H1 (cell line): Measurements from ENCODE around the gene GATAD2B. TPM values are rescaled to one million over a fixed set of nuclear protein-coding genes. Genes with fewer than 3 reads are reported as not detected.

Source experiments
- CTCF ChIA-PET: fragments of 300-600 bp; sonication (Branson Sonifier 250); formaldehyde crosslinking; loops from one replicate; lab custom pipeline; 2021; ENCODE audit not compliant: partially characterized antibody; lab: Charles Lee
- POLR2A ChIA-PET: fragments of 300-600 bp; sonication (Branson Sonifier 250); formaldehyde crosslinking; loops from one replicate; lab custom pipeline; 2021; ENCODE audit warnings: inconsistent platforms; ENCODE audit not compliant: partially characterized antibody; lab: Charles Lee
- DNase-seq, 2 experiments: peaks; one replicate each; pipeline versions ENCODE4 v3.0.0 to v3.0.0-alpha.2; 2010 to 2022; ENCODE audit warnings: low spot score in 2 of 2, low read depth in 1 of 2, mixed read lengths in 1 of 2
- FAIRE-seq: peaks from 2 replicates; lab custom pipeline; 2011; peaks lifted over from hg19 to GRCh38; lab: Jason Lieb, UNC
- H2AFZ ChIP-seq: 2 replicates; pipeline ENCODE4 v1.8.1; 2012; ENCODE audit warnings: low read length, inconsistent platforms
- H2AK5ac ChIP-seq: 2 replicates; pipeline ENCODE4 v1.6.1; 2013; ENCODE audit warnings: low read depth, low read length
- H2BK120ac ChIP-seq: replicated peaks from 2 replicates; pipeline ENCODE3; 2013; ENCODE audit warnings: low read depth, low read length, inconsistent platforms
- H2BK12ac ChIP-seq: 2 replicates; pipeline ENCODE4 v1.6.1; 2013; ENCODE audit warnings: low read depth, low read length
- H2BK15ac ChIP-seq: 2 replicates; pipeline ENCODE4 v1.6.1; 2013; ENCODE audit warnings: low read length
- H2BK20ac ChIP-seq: 2 replicates; pipeline ENCODE4 v1.6.1; 2013; ENCODE audit warnings: low read length
- H2BK5ac ChIP-seq: 2 replicates; pipeline ENCODE4 v1.6.1; 2013; ENCODE audit warnings: low read depth, low read length
- H3K14ac ChIP-seq: 2 replicates; pipeline ENCODE4 v1.6.1; 2013; ENCODE audit warnings: inconsistent platforms; ENCODE audit not compliant: insufficient read length
- H3K18ac ChIP-seq: 2 replicates; pipeline ENCODE4 v1.6.1; 2013; ENCODE audit warnings: low read length; ENCODE audit errors: extremely low read depth
- H3K23ac ChIP-seq: 2 replicates; pipeline ENCODE4 v1.6.1; 2013; ENCODE audit warnings: inconsistent platforms; ENCODE audit not compliant: insufficient read length
- H3K23me2 ChIP-seq: 2 replicates; pipeline ENCODE4 v1.6.1; 2013; ENCODE audit warnings: low read depth, low read length
- H3K27ac ChIP-seq: 2 replicates; pipeline ENCODE4 v1.6.1; 2011; ENCODE audit warnings: low read depth, low read length, inconsistent platforms
- H3K27me3 ChIP-seq, 4 experiments: replicated peaks in 1 of 4; 1 replicate in 1 of 4; 2 replicates in 3 of 4; pipeline versions ENCODE4 v1.6.1 to v1.8.1; 2011 to 2013; ENCODE audit warnings: low read length in 3 of 4, mild to moderate bottlenecking in 3 of 4, inconsistent platforms in 2 of 4, mixed read lengths in 2 of 4, moderate library complexity in 1 of 4; ENCODE audit not compliant: control insufficient read depth in 3 of 4, insufficient read depth in 3 of 4; ENCODE audit errors: extremely low read depth in 1 of 4
- H3K36me3 ChIP-seq, 4 experiments: 2 replicates each; pipeline versions ENCODE4 v1.6.1 to v1.8.1; 2011 to 2013; ENCODE audit warnings: mild to moderate bottlenecking in 4 of 4, low read length in 3 of 4, moderate library complexity in 2 of 4, control low read depth in 1 of 4, inconsistent platforms in 1 of 4; ENCODE audit not compliant: insufficient read depth in 4 of 4, control insufficient read depth in 2 of 4
- H3K4ac ChIP-seq: replicated peaks from 2 replicates; pipeline ENCODE3; 2013; ENCODE audit warnings: low read length, low read depth, mixed read lengths, inconsistent platforms; ENCODE audit not compliant: insufficient read length
- H3K4me1 ChIP-seq, 4 experiments: replicated peaks in 1 of 4; 1 replicate in 1 of 4; 2 replicates in 3 of 4; pipeline versions ENCODE4 v1.6.1 to v1.8.1; 2011 to 2013; ENCODE audit warnings: low read length in 3 of 4, inconsistent platforms in 2 of 4, mixed read lengths in 1 of 4; ENCODE audit not compliant: insufficient read depth in 4 of 4, control insufficient read depth in 3 of 4
- H3K4me2 ChIP-seq, 2 experiments: 2 replicates each; pipeline versions ENCODE4 v1.6.1 to v1.8.1; 2011 to 2013; ENCODE audit warnings: low read depth in 2 of 2, low read length in 2 of 2, control low read depth in 1 of 2, inconsistent platforms in 1 of 2, mild to moderate bottlenecking in 1 of 2; ENCODE audit not compliant: insufficient read depth in 1 of 2
- H3K4me3 ChIP-seq, 4 experiments: fragments of 200-600, 300-600 bp in 1 of 4; sonication (generic), shearing (Covaris generic), sonication (Bioruptor Twin) in 1 of 4; 2 replicates each; pipeline versions ENCODE4 v1.5.1 to v1.8.1; 2011 to 2016; ENCODE audit warnings: low read length in 4 of 4, low read depth in 3 of 4, control low read depth in 2 of 4, inconsistent platforms in 2 of 4, mild to moderate bottlenecking in 2 of 4, mixed read lengths in 1 of 4, moderate library complexity in 1 of 4; ENCODE audit not compliant: insufficient read depth in 2 of 4; ENCODE audit errors: extremely low read depth in 1 of 4
- H3K56ac ChIP-seq: replicated peaks from 2 replicates; pipeline ENCODE3; 2013; ENCODE audit warnings: low read depth, mild to moderate bottlenecking, mixed read lengths, low read length, inconsistent platforms; ENCODE audit not compliant: insufficient read length
- H3K79me1 ChIP-seq: 2 replicates; pipeline ENCODE4 v1.6.1; 2013; ENCODE audit warnings: low read depth, low read length, control low read depth
- H3K79me2 ChIP-seq, 2 experiments: 2 replicates each; pipeline versions ENCODE4 v1.6.1 to v1.8.1; 2012 to 2013; ENCODE audit warnings: low read length in 2 of 2, mild to moderate bottlenecking in 2 of 2, inconsistent platforms in 1 of 2; ENCODE audit not compliant: insufficient read depth in 2 of 2, control insufficient read depth in 1 of 2
- H3K9ac ChIP-seq, 4 experiments: replicated peaks in 1 of 4; 1 replicate in 1 of 4; 2 replicates in 3 of 4; pipeline versions ENCODE4 v1.6.1 to v1.8.1; 2011 to 2013; ENCODE audit warnings: low read depth in 3 of 4, low read length in 3 of 4, control low read depth in 2 of 4, mild to moderate bottlenecking in 2 of 4, moderate library complexity in 2 of 4, inconsistent platforms in 1 of 4; ENCODE audit errors: extremely low read depth in 1 of 4
- H3K9me3 ChIP-seq, 2 experiments: 2 replicates each; pipeline versions ENCODE4 v1.6.1 to v1.8.1; 2012 to 2013; ENCODE audit warnings: mild to moderate bottlenecking in 2 of 2, moderate library complexity in 2 of 2, control low read depth in 1 of 2, inconsistent platforms in 1 of 2, low read depth in 1 of 2, low read length in 1 of 2, mixed read lengths in 1 of 2; ENCODE audit not compliant: insufficient read depth in 2 of 2
- H4K20me1 ChIP-seq, 2 experiments: replicated peaks in 1 of 2; 2 replicates each; pipeline versions ENCODE3 to v1.8.1; 2011 to 2013; ENCODE audit warnings: inconsistent platforms in 2 of 2, low read length in 2 of 2, mild to moderate bottlenecking in 1 of 2; ENCODE audit not compliant: insufficient read depth in 2 of 2, control insufficient read depth in 1 of 2
- H4K5ac ChIP-seq: 2 replicates; pipeline ENCODE4 v1.6.1; 2013; ENCODE audit warnings: low read length, low read depth, mixed read lengths, inconsistent platforms; ENCODE audit not compliant: insufficient read length
- H4K8ac ChIP-seq: 2 replicates; pipeline ENCODE4 v1.8.0; 2013; ENCODE audit warnings: mild to moderate bottlenecking, moderate library complexity, low read length, inconsistent platforms; ENCODE audit not compliant: insufficient read depth; ENCODE audit errors: extremely low read depth
- H4K91ac ChIP-seq: replicated peaks from 2 replicates; pipeline ENCODE3; 2013; ENCODE audit warnings: low read length, mixed read lengths, inconsistent platforms; ENCODE audit not compliant: insufficient read length
- WGBS, 2 experiments: shearing (Covaris generic) in 1 of 2; methylation state at CpG; one replicate each; pipeline versions ENCODE4 v1.1.6 to v1.1.7; 2013 to 2015; ENCODE audit warnings: low lambda C conversion rate in 2 of 2, mixed read lengths in 2 of 2, inconsistent platforms in 1 of 2, low coverage in 1 of 2, missing lambda C conversion rate in 1 of 2; ENCODE audit not compliant: insufficient replicate concordance in 2 of 2, insufficient coverage in 1 of 2, insufficient read length in 1 of 2; ENCODE audit errors: extremely low coverage in 1 of 2, missing lambda C conversion rate in 1 of 2; 5-methylcytosine and 5-hydroxymethylcytosine counted together
- polyA plus RNA-seq, 7 experiments: library from polyadenylated mRNA; depleted of rRNA in 3 of 7; stranded (reverse) in 5 of 7; unstranded in 2 of 7; fragments of >200 nt in 5 of 7; fragments of 200-250 nt in 2 of 7; gene quantifications; 1 replicate in 5 of 7; 2 replicates in 1 of 7; 4 replicates in 1 of 7; pipeline versions ENCODE4 v1.2.1 to v1.2.3, GENCODE V29; 2011 to 2013; ENCODE audit warnings: missing spikeins in 2 of 7, mixed read lengths in 2 of 7
- total RNA-seq: library from RNA; stranded (reverse); fragmentation: NEBNext Ultra II Directional; extraction: Animal tissue kit (Norgen Biotek cat#: 25700); gene quantifications from 2 replicates; pipeline ENCODE4 v1.2.1, GENCODE V29; 2021

GATAD2B gene
- total and polyA plus RNA-seq, 2 of the 8 experiments (the other 6 are each of a cell fraction or from before 2014, with no cell fraction given), result 8.4 to 39.1 TPM

DNA sequence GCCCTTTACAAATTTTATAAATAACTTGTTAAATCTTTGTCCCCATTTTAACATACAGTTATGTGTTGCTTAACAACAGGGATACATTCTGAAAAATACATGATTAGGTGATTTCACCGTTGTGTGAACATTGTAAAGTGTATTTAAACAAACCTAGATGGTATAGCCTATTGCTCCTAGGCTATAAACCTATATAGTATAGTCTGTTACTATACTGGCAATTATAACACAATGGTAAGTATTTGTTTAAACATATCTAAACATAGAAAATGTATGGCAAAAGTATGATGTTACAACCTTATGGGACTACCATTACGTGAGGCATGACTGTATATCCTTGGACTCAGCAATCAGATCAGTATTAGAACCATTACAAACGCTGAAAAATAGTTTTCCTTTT lies 36.6 kb downstream of the GATAD2B start:
- no peaks in the 10 kb centered on the region for H3K27me3 ChIP-seq
- H3K79me2 ChIP-seq, result peaks cover 0 to 89% of the 10 kb centered on the region in 2 experiments; a peak in 3 of 4 replicates
- no peak overlapping the region for H3K27ac ChIP-seq
- H3K4ac ChIP-seq, result no peak overlapping the region
- H3K23me2 ChIP-seq, result no peaks in the 10 kb centered on the region
- no peak overlapping the region for H3K56ac ChIP-seq
- no peak overlapping the region for H3K4me3 ChIP-seq
- ChIA-PET CTCF (no interaction called here), POLR2A (interaction anchor here (2.3 kb wide), 1 partner anchor 105 kb away, joined by 9 read pairs; the partner anchor contains the start of gene RPS27)
- H2BK20ac ChIP-seq, result no peak overlapping the region
- H4K91ac ChIP-seq, result no peak overlapping the region
- H2BK15ac ChIP-seq, result no peak overlapping the region
- H2BK12ac ChIP-seq, result no peak overlapping the region
- H3K79me1 ChIP-seq, result peaks cover 5% of the 10 kb centered on the region
- H3K9ac ChIP-seq, result no peak overlapping the region
- H3K9me3 ChIP-seq, result no peaks in the 10 kb centered on the region
- no peak overlapping the region for H3K23ac ChIP-seq
- no peak overlapping the region for H2BK120ac ChIP-seq
- no peak overlapping the region for H3K4me2 ChIP-seq
- H2AK5ac ChIP-seq, result no peak overlapping the region
- no peak for FAIRE-seq
- peaks cover 5 to 10% of the 10 kb centered on the region in 2 experiments for H4K20me1 ChIP-seq
- no peak overlapping the region for H2AFZ ChIP-seq
- DNase-seq, result no peak
- H4K5ac ChIP-seq, result no peak overlapping the region
- no peak overlapping the region for H4K8ac ChIP-seq
- H3K36me3 ChIP-seq, result no peaks in the 10 kb centered on the region
- H3K18ac ChIP-seq, result no peak overlapping the region
- H3K4me1 ChIP-seq, result peaks cover 0 to 11% (median 4%) of the 10 kb centered on the region in 4 experiments
- 80% methylated on average over 3 of the region's 3 CpGs; no CpG with 5 or more reads in 1 of the 2 experiments for WGBS, 2 experiments
- H3K14ac ChIP-seq, result no peak overlapping the region
- H2BK5ac ChIP-seq, result no peak overlapping the region
